A549 (cell line): ENCODE results near the gene PPP2R5C. TPM values are rescaled to one million over a fixed set of nuclear protein-coding genes. Genes with fewer than 3 reads are reported as not detected.

Experiments
- ATAC-seq, 2 experiments: fragments of 200-7000 bp in 1 of 2; fragments of >200 bp in 1 of 2; cut with Nextera tagmentation in 1 of 2; cut with Tn5 transposase in 1 of 2; 3 replicates each; pipeline versions ENCODE4 v1.8.0 to v1.9.1; 2018 to 2020; ENCODE audit warnings: mild to moderate bottlenecking in 1 of 2, moderate library complexity in 1 of 2
- CTCF ChIA-PET: fragments of 300-600 bp; sonication (Branson Sonifier 250); formaldehyde crosslinking; extraction: SDS; loops from one replicate; lab custom pipeline; 2021; ENCODE audit warnings: antibody characterized with exemption, inconsistent platforms; lab: Yijun Ruan, JAX
- POLR2A ChIA-PET: fragments of 350-600 bp; formaldehyde crosslinking; extraction: SDS; loops from one replicate; lab custom pipeline; 2021; ENCODE audit warnings: antibody characterized with exemption, inconsistent platforms; lab: Yijun Ruan, JAX
- DNase-seq, 2 experiments: peaks; one replicate each; pipeline versions ENCODE4 v3.0.0 to v3.0.0-alpha.2; 2011 to 2016; ENCODE audit warnings: low read depth in 1 of 2, low spot score in 1 of 2
- FAIRE-seq: peaks from 2 replicates; lab custom pipeline; 2011; peaks lifted over from hg19 to GRCh38; lab: Jason Lieb, UNC
- H3K27ac ChIP-seq, 2 experiments: fragments of >200 bp; sonication (Bioruptor Twin); formaldehyde crosslinking; 3 replicates each; pipeline ENCODE4 v1.5.1; 2016 to 2017
- H3K4me1 ChIP-seq: fragments of >200 bp; sonication (Bioruptor Twin); formaldehyde crosslinking; 3 replicates; pipeline ENCODE4 v1.6.1; 2016
- H3K4me2 ChIP-seq: fragments of >200 bp; sonication (Bioruptor Twin); formaldehyde crosslinking; 3 replicates; pipeline ENCODE4 v1.6.1; 2016
- H3K4me3 ChIP-seq: fragments of >200 bp; sonication (Bioruptor Twin); formaldehyde crosslinking; 3 replicates; pipeline ENCODE4 v1.5.1; 2016
- H3K9me3 ChIP-seq: fragments of >200 bp; sonication (Bioruptor Twin); formaldehyde crosslinking; 3 replicates; pipeline ENCODE4 v1.6.1; 2016
- CBX2 ChIP-seq: fragments of 200-600 bp; sonication (generic); IDR thresholded peaks from 2 replicates; pipeline ENCODE4 v1.6.1; 2016; ENCODE audit warnings: low read depth, mild to moderate bottlenecking, borderline replicate concordance
- CEBPB ChIP-seq, 2 experiments: fragments of >200 bp in 1 of 2; sonication (Bioruptor Twin) in 1 of 2; formaldehyde crosslinking in 1 of 2; IDR thresholded peaks; 2 replicates each; pipeline ENCODE4 v1.6.1; 2012 to 2016
- CHD4 ChIP-seq: fragments of 200-600 bp; sonication (generic); IDR thresholded peaks from 2 replicates; pipeline ENCODE4 v1.6.1; 2016; ENCODE audit warnings: antibody characterized with exemption, mild to moderate bottlenecking, borderline replicate concordance
- CTCF ChIP-seq: fragments of >200 bp; sonication (Bioruptor Twin); formaldehyde crosslinking; IDR thresholded peaks from 3 replicates; pipeline ENCODE4 v1.5.1; 2016
- EP300 ChIP-seq, 2 experiments: fragments of >200 bp; sonication (Bioruptor Twin); formaldehyde crosslinking; IDR thresholded peaks; 2 replicates in 1 of 2; 3 replicates in 1 of 2; pipeline ENCODE4 v1.6.1; 2016 to 2017
- ESRRA ChIP-seq: fragments of 150-350 bp; IDR thresholded peaks from 2 replicates; pipeline ENCODE4 v1.6.1; 2014; ENCODE audit warnings: mild to moderate bottlenecking, low read length, borderline replicate concordance
- FOSB ChIP-seq: fragments of 250-450 bp; sonication (Bioruptor Pico); IDR thresholded peaks from 2 replicates; pipeline ENCODE4 v1.5.0; 2020; ENCODE audit warnings: mild to moderate bottlenecking, moderate library complexity
- HDAC2 ChIP-seq: fragments of 200-600 bp; sonication (generic); IDR thresholded peaks from 2 replicates; pipeline ENCODE4 v1.6.1; 2016
- JUNB ChIP-seq: fragments of >200 bp; sonication (Bioruptor Twin); formaldehyde crosslinking; IDR thresholded peaks from 2 replicates; pipeline ENCODE4 v1.6.1; 2016
- MAX ChIP-seq: IDR thresholded peaks from 2 replicates; pipeline ENCODE4 v1.6.1; 2012
- NFE2L2 ChIP-seq: fragments of 150-350 bp; conservative IDR thresholded peaks from 2 replicates; pipeline ENCODE4 v1.6.1; 2014; ENCODE audit warnings: low read length
- NPAS2 ChIP-seq: fragments of 250-450 bp; sonication (Bioruptor Pico); IDR thresholded peaks from 2 replicates; pipeline ENCODE4 v1.8.0; 2022; ENCODE audit warnings: mild to moderate bottlenecking, moderate library complexity, borderline replicate concordance
- RCOR1 ChIP-seq: fragments of 150-350 bp; IDR thresholded peaks from 2 replicates; pipeline ENCODE4 v1.6.1; 2014; ENCODE audit warnings: antibody characterized with exemption, low read length, low read depth
- REST ChIP-seq: fragments of 200-600 bp; sonication (generic); IDR thresholded peaks from 2 replicates; pipeline ENCODE4 v1.6.1; 2016; ENCODE audit warnings: antibody characterized with exemption, mild to moderate bottlenecking, moderate library complexity
- RNF2 ChIP-seq: fragments of 200-600 bp; sonication (generic); IDR thresholded peaks from 2 replicates; pipeline ENCODE4 v1.6.1; 2016; ENCODE audit warnings: low read depth, mild to moderate bottlenecking, antibody characterized with exemption, moderate library complexity, borderline replicate concordance
- SREBF2 ChIP-seq: fragments of 450-650 bp; IDR thresholded peaks from 2 replicates; pipeline ENCODE4 v1.6.1; 2014; ENCODE audit warnings: mild to moderate bottlenecking, moderate library complexity
- ZNF302 ChIP-seq: fragments of 250-450 bp; sonication (Bioruptor Pico); IDR thresholded peaks from 2 replicates; pipeline ENCODE4 v1.9.0; 2021; ENCODE audit warnings: inconsistent platforms, mild to moderate bottlenecking, moderate library complexity
- WGBS: methylation state at CpG from one replicate; pipeline ENCODE4 v1.1.6; 2017; ENCODE audit errors: missing lambda C conversion rate; 5-methylcytosine and 5-hydroxymethylcytosine counted together
- polyA plus RNA-seq, 4 experiments: library from polyadenylated mRNA; depleted of rRNA in 3 of 4; stranded (reverse); fragments of >200 nt; fragmentation: RNase III in 1 of 4; extraction: RNeasy Plus Mini Kit Qiagen cat#74134 plus additional on column Dnase treatment in 1 of 4; gene quantifications; 2 replicates in 3 of 4; 3 replicates in 1 of 4; pipeline ENCODE4 v1.2.3, GENCODE V29; 2011 to 2017

The PPP2R5C gene
- polyA plus RNA-seq, 2 of the 4 experiments (the other 2 are of a cell fraction), result 74.8 to 150 TPM

GRCh38 chr14:101826351-101826750, 64.8 kb downstream of the PPP2R5C start:
- no peak for ATAC-seq
- Histone ChIP-seq H3K27ac (no peak overlapping the region), H3K4me1 (no peaks in the 10 kb centered on the region), H3K9me3 (no peaks in the 10 kb centered on the region), H3K4me2 (no peak overlapping the region), H3K4me3 (no peak overlapping the region)
- TF ChIP-seq FOSB (CRISPR knock-in tag) (no peak), CBX2 (no peak), RCOR1 (no peak), JUNB (no peak), MAX (no peak), ESRRA (no peak), RNF2 (no peak), REST (no peak), HDAC2 (no peak), ZNF302 (CRISPR knock-in tag) (no peak)
- ChIA-PET CTCF (interaction anchor here (1.9 kb wide), 1 partner anchor 55 kb away, joined by 7 read pairs; no protein-coding TSS in a partner anchor), POLR2A (no interaction called here)
- FAIRE-seq, result no peak
- no peak for DNase-seq

DNA sequence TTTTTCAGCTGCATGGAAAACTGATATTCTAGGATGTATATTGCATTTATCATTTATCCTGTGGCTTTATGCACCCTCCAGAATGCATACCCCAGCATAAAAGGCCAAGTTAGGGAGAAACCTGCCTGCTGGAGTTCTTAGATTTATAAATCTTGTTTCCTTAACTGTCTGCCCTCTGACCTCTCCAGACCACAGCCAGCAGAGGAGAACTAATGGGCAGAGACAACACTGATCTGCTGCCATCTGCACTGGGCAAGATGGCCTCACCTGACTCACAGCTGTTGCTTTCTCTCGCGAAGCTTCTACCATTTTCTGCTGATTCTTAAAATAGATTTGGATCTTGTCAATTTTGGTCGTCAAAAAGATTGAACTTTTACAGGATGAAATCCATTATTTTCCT, 65.8 kb downstream of the PPP2R5C start:
- FAIRE-seq, result no peak
- H3K4me1 ChIP-seq, result no peaks in the 10 kb centered on the region
- no peak overlapping the region for H3K4me3 ChIP-seq
- no peak overlapping the region for H3K27ac ChIP-seq
- CTCF ChIA-PET, result interaction anchor here (0.6 to 1.9 kb wide), 2 partner anchors 14 to 56 kb away, joined by 3 to 7 read pairs; no protein-coding TSS in a partner anchor
- ATAC-seq, result no peak
- POLR2A ChIA-PET, result no interaction called here
- no peak for DNase-seq
- TF ChIP-seq SREBF2 (no peak), NFE2L2 (no peak), CHD4 (no peak), FOSB (CRISPR knock-in tag) (no peak), NPAS2 (CRISPR knock-in tag) (no peak)
- TF ChIP-seq, all 56 proteins: peak for 0
- H3K4me2 ChIP-seq, result no peak overlapping the region
- no peaks in the 10 kb centered on the region for H3K9me3 ChIP-seq
- 96% methylated on average over 3 of the region's 3 CpGs for WGBS

DNA sequence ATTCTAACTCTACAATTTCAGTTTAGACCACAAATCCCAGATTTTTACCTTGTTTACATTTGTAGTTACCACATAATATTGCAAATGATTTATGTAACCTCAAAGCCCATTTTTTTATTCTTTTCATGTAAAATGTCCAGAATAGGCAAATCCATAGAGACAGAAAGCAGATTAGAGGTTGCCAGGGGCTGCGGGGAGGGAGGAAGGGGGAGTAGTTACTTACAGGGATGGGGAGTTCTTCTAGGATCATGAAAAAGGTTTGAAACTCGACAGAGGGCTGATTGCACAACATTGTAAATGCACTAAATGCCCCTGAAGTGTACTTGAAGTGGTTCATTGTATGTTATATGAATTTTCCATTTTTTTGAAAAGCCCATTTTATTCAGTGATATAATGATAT, 66.5 kb downstream of the PPP2R5C start:
- ATAC-seq (no peak), DNase-seq (no peak), FAIRE-seq (no peak)
- CTCF ChIA-PET, result interaction anchor here (0.6 kb wide), 1 partner anchor 917 kb away, joined by 3 read pairs; no protein-coding TSS in a partner anchor
- Histone ChIP-seq H3K9me3 (no peaks in the 10 kb centered on the region), H3K4me3 (no peak overlapping the region), H3K27ac (no peak overlapping the region), H3K4me1 (no peaks in the 10 kb centered on the region), H3K4me2 (no peak overlapping the region)
- POLR2A ChIA-PET, result no interaction called here
- peak; percentile 25 to 43; a peak in 2 of 4 replicates for TF ChIP-seq CEBPB (IDR thresholded peaks at IDR 0.05)
- no peak for TF ChIP-seq EP300 (IDR thresholded peaks at IDR 0.05)
- WGBS, result 72% methylated on average over 2 of the region's 2 CpGs

GRCh38 chr14:101830271-101830670, 68.8 kb downstream of the PPP2R5C start:
- Histone ChIP-seq H3K9me3 (no peaks in the 10 kb centered on the region), H3K4me1 (peaks cover 12% of the 10 kb centered on the region), H3K4me2 (no peak overlapping the region), H3K27ac (no peak overlapping the region), H3K4me3 (no peak overlapping the region)
- TF ChIP-seq CTCF, result no peak
- 90% methylated on average over 4 of the region's 4 CpGs for WGBS
- POLR2A ChIA-PET, result no interaction called here
- ATAC-seq (no peak), DNase-seq (no peak), FAIRE-seq (no peak)
- CTCF ChIA-PET, result interaction anchor here (0.6 to 1.8 kb wide), 4 partner anchors 15 to 494 kb away, joined by 3 to 5 read pairs (median 4); no protein-coding TSS in a partner anchor
